ENCODE results near the gene APEH.
"Not testable (repeated sequence)": the region's sequence is repeated elsewhere in the genome, so short reads cannot be mapped to it uniquely, and the experiment has no call there.

The APEH gene

DNA sequence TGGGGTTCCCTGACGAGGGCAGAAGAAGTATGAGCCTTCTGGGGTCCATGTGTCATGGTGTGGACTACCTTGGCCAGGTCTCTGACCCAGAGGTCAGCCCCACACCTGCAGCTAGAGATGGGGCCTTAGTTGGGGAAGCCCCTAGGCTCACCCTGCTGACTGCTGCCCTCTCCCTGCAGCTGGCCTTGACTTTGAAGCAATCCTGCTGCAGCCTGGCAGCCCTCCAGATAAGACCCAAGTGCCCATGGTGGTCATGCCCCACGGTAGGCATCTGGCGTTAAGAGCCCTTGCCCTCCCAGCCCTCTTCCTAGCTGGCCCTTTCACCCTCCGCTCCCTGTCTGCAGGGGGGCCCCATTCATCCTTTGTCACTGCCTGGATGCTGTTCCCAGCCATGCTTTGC lies 7.4 kb downstream of the APEH start:
- H3K4me3 ChIP-seq (ENCODE audit: low read depth, low read length), result no peak overlapping the region
- peaks cover 0 to 82% of the 10 kb centered on the region in 2 experiments; a peak in 1 of 3 replicates for H3K36me3 ChIP-seq (ENCODE audit: control insufficient read depth in 2 of 2, insufficient read depth in 1 of 2, low read length in 2 of 2)
- no peaks in the 10 kb centered on the region for H3K9me3 ChIP-seq (ENCODE audit: control insufficient read depth, insufficient read depth, low read depth, low read length)
- H3K27ac ChIP-seq (ENCODE audit: extremely low read depth, low read depth, low read length), result no peak overlapping the region
- TF ChIP-seq SP7 (tag by site-specific recombination; IDR thresholded peaks at IDR 0.05), result no peak
- no peak for TF ChIP-seq ZNF571 (tag by site-specific recombination; IDR thresholded peaks at IDR 0.05)
- TF ChIP-seq ZNF302 (tag by site-specific recombination; IDR thresholded peaks at IDR 0.05; ENCODE audit: low read depth), result no peak
- TF ChIP-seq ZNF707 (tag by site-specific recombination; IDR thresholded peaks at IDR 0.05), result no peak
- TF ChIP-seq GLIS2 (tag by site-specific recombination; IDR thresholded peaks at IDR 0.05), result no peak
- TF ChIP-seq ZNF221 (tag by site-specific recombination; IDR thresholded peaks at IDR 0.05; ENCODE audit: borderline replicate concordance), result no peak
- POLR2A ChIA-PET, result no interaction called here
- H3K4me1 ChIP-seq (ENCODE audit: control insufficient read depth, insufficient read depth, low read length), result no peaks in the 10 kb centered on the region
- CTCF ChIA-PET, result no interaction called here

DNA sequence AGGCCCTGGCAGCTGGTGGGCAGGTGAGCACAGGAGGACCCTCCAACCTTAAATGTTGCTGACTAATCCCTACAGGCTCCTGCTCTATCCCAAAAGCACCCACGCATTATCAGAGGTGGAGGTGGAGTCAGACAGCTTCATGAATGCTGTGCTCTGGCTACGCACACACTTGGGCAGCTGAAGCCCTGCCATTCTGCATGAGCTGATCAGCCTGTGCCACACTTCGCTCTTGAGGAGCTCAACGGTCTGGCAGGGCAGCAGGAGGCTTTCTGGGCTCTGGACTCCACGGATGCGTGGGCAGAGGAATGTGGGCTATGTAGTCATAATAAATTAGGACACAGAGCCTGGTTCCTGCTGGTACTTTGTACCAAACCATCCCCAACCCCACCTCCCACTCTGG lies 9.0 kb downstream of the APEH start:
- H3K4me1 ChIP-seq (ENCODE audit: control insufficient read depth, insufficient read depth, low read length), result no peaks in the 10 kb centered on the region
- CTCF ChIA-PET, result no interaction called here
- no peaks in the 10 kb centered on the region for H3K9me3 ChIP-seq (ENCODE audit: control insufficient read depth, insufficient read depth, low read depth, low read length)
- peaks cover 0 to 66% of the 10 kb centered on the region in 2 experiments; a peak in 1 of 3 replicates for H3K36me3 ChIP-seq (ENCODE audit: control insufficient read depth in 2 of 2, insufficient read depth in 1 of 2, low read length in 2 of 2)
- TF ChIP-seq ZNF239 (tag by site-specific recombination; IDR thresholded peaks at IDR 0.05) (no peak), ZNF510 (tag by site-specific recombination; IDR thresholded peaks at IDR 0.05; ENCODE audit: insufficient replicate concordance) (no peak), ZNF146 (tag by site-specific recombination; IDR thresholded peaks at IDR 0.05) (no peak), ZNF37A (tag by site-specific recombination; IDR thresholded peaks at IDR 0.05) (no peak), ZNF266 (tag by site-specific recombination; IDR thresholded peaks at IDR 0.05; ENCODE audit: low read depth) (no peak), ZNF221 (tag by site-specific recombination; IDR thresholded peaks at IDR 0.05; ENCODE audit: borderline replicate concordance) (no peak), ZNF354C (tag by site-specific recombination; IDR thresholded peaks at IDR 0.05; ENCODE audit: borderline replicate concordance, low read depth) (no peak), ZNF654 (tag by site-specific recombination; IDR thresholded peaks at IDR 0.05; ENCODE audit: low read depth) (no peak), ZNF248 (tag by site-specific recombination; IDR thresholded peaks at IDR 0.05) (no peak), ZNF747 (tag by site-specific recombination; IDR thresholded peaks at IDR 0.05) (no peak), ZNF24 (tag by site-specific recombination; IDR thresholded peaks at IDR 0.05) (no peak), ZNF776 (tag by site-specific recombination; IDR thresholded peaks at IDR 0.05; ENCODE audit: borderline replicate concordance) (no peak), ZSCAN30 (tag by site-specific recombination; IDR thresholded peaks at IDR 0.05) (no peak)
- TF ChIP-seq, protein P1, sequence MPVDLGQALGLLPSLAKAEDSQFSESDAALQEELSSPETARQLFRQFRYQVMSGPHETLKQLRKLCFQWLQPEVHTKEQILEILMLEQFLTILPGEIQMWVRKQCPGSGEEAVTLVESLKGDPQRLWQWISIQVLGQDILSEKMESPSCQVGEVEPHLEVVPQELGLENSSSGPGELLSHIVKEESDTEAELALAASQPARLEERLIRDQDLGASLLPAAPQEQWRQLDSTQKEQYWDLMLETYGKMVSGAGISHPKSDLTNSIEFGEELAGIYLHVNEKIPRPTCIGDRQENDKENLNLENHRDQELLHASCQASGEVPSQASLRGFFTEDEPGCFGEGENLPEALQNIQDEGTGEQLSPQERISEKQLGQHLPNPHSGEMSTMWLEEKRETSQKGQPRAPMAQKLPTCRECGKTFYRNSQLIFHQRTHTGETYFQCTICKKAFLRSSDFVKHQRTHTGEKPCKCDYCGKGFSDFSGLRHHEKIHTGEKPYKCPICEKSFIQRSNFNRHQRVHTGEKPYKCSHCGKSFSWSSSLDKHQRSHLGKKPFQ (tag by site-specific recombination; IDR thresholded peaks at IDR 0.05), result no peak
- no peak overlapping the region for H3K27ac ChIP-seq (ENCODE audit: extremely low read depth, low read depth, low read length)
- POLR2A ChIA-PET, result no interaction called here
- no peak overlapping the region for H3K4me3 ChIP-seq (ENCODE audit: low read depth, low read length)

- H3K27ac ChIP-seq (ENCODE audit: extremely low read depth, low read depth, low read length); H3K4me1 ChIP-seq (ENCODE audit: control insufficient read depth, insufficient read depth, low read length); H3K4me3 ChIP-seq (ENCODE audit: low read depth, low read length); CTCF ChIA-PET; H3K9me3 ChIP-seq (ENCODE audit: control insufficient read depth, insufficient read depth, low read depth, low read length); POLR2A ChIA-PET: not testable (repeated sequence)
- H3K36me3 ChIP-seq (ENCODE audit: control insufficient read depth in 2 of 2, insufficient read depth in 1 of 2, low read length in 2 of 2), result peaks cover 0 to 53% of the 10 kb centered on the region in 2 experiments; a peak in 1 of 3 replicates
Measured at GRCh38 chr3:49684453-49684852, 10.3 kb downstream of the APEH start.

- H3K36me3 ChIP-seq (ENCODE audit: control insufficient read depth in 2 of 2, insufficient read depth in 1 of 2, low read length in 2 of 2), result peaks cover 0 to 47% of the 10 kb centered on the region in 2 experiments; a peak in 1 of 3 replicates
- H3K4me3 ChIP-seq (ENCODE audit: low read depth, low read length); H3K9me3 ChIP-seq (ENCODE audit: control insufficient read depth, insufficient read depth, low read depth, low read length); H3K4me1 ChIP-seq (ENCODE audit: control insufficient read depth, insufficient read depth, low read length); H3K27ac ChIP-seq (ENCODE audit: extremely low read depth, low read depth, low read length); POLR2A ChIA-PET; CTCF ChIA-PET: not testable (repeated sequence)
Measured at GRCh38 chr3:49685103-49685502, 11.0 kb downstream of the APEH start.

GRCh38 chr3:49685846-49686245 lies 11.7 kb downstream of the APEH start:
- H3K9me3 ChIP-seq (ENCODE audit: control insufficient read depth, insufficient read depth, low read depth, low read length); H3K27ac ChIP-seq (ENCODE audit: extremely low read depth, low read depth, low read length); POLR2A ChIA-PET; H3K4me3 ChIP-seq (ENCODE audit: low read depth, low read length); CTCF ChIA-PET; H3K4me1 ChIP-seq (ENCODE audit: control insufficient read depth, insufficient read depth, low read length): not testable (repeated sequence)
- peaks cover 0 to 39% of the 10 kb centered on the region in 2 experiments; a peak in 1 of 3 replicates for H3K36me3 ChIP-seq (ENCODE audit: control insufficient read depth in 2 of 2, insufficient read depth in 1 of 2, low read length in 2 of 2)

- POLR2A ChIA-PET; H3K27ac ChIP-seq (ENCODE audit: extremely low read depth, low read depth, low read length); H3K4me3 ChIP-seq (ENCODE audit: low read depth, low read length); CTCF ChIA-PET; H3K9me3 ChIP-seq (ENCODE audit: control insufficient read depth, insufficient read depth, low read depth, low read length); H3K4me1 ChIP-seq (ENCODE audit: control insufficient read depth, insufficient read depth, low read length): not testable (repeated sequence)
- peaks cover 0 to 34% of the 10 kb centered on the region in 2 experiments; a peak in 1 of 3 replicates for H3K36me3 ChIP-seq (ENCODE audit: control insufficient read depth in 2 of 2, insufficient read depth in 1 of 2, low read length in 2 of 2)
Measured at GRCh38 chr3:49686346-49686745, 12.2 kb downstream of the APEH start.
